GM23338 (cell line): Measurements from ENCODE around the gene PIM1.

Source experiments
- CREB1 ChIP-seq: fragments of 250-450 bp; sonication (Bioruptor Pico); IDR thresholded peaks from 2 replicates; pipeline ENCODE4 v1.5.0; 2020; ENCODE audit warnings: low read depth, mild to moderate bottlenecking, moderate library complexity
- CTCF ChIP-seq, 2 experiments: fragments of 200-600 bp in 1 of 2; sonication (generic) in 1 of 2; conservative IDR thresholded peaks; 2 replicates each; pipeline versions ENCODE4 v1.5.1 to v1.6.1; 2016 to 2017; ENCODE audit warnings: antibody characterized with exemption in 2 of 2, low read depth in 2 of 2, mild to moderate bottlenecking in 2 of 2, moderate library complexity in 1 of 2
- ETS1 ChIP-seq: IDR thresholded peaks from 2 replicates; pipeline ENCODE4 v1.6.1; 2016; ENCODE audit warnings: antibody characterized with exemption
- EZH2 ChIP-seq: fragments of 200-600 bp; sonication (generic); IDR thresholded peaks from one replicate; pipeline ENCODE4 v1.8.0; 2017; ENCODE audit warnings: antibody characterized with exemption, mild to moderate bottlenecking, low read depth; ENCODE audit not compliant: unreplicated experiment
- EZH2phosphoT487 ChIP-seq: fragments of 200-600 bp; sonication (generic); IDR thresholded peaks from one replicate; pipeline ENCODE4 v1.8.1; 2018; ENCODE audit warnings: antibody characterized with exemption; ENCODE audit not compliant: unreplicated experiment
- JUNB ChIP-seq: IDR thresholded peaks from one replicate; pipeline ENCODE4 v1.6.1; 2016; ENCODE audit warnings: antibody characterized with exemption; ENCODE audit not compliant: unreplicated experiment
- NANOG ChIP-seq: IDR thresholded peaks from 2 replicates; pipeline ENCODE4 v1.6.1; 2016; ENCODE audit warnings: antibody characterized with exemption, borderline replicate concordance
- POLR2AphosphoS5 ChIP-seq: IDR thresholded peaks from 2 replicates; pipeline ENCODE4 v1.6.1; 2016; ENCODE audit warnings: antibody characterized with exemption, low read depth
- REST ChIP-seq: IDR thresholded peaks from one replicate; pipeline ENCODE4 v1.6.1; 2018; ENCODE audit warnings: antibody characterized with exemption; ENCODE audit not compliant: unreplicated experiment
- ZNF331 ChIP-seq: fragments of 250-450 bp; sonication (Bioruptor Pico); IDR thresholded peaks from 2 replicates; pipeline ENCODE4 v1.5.0; 2020; ENCODE audit warnings: low read depth, mild to moderate bottlenecking, moderate library complexity
- ZNF462 ChIP-seq: fragments of 250-450 bp; sonication (Bioruptor Pico); IDR thresholded peaks from 2 replicates; pipeline ENCODE4 v1.5.0; 2020; ENCODE audit warnings: mild to moderate bottlenecking, moderate library complexity

- TF ChIP-seq EZH2: no peak
- TF ChIP-seq CTCF (conservative IDR thresholded peaks at IDR 0.05; ENCODE audit: low read depth in 2 of 2): peak; percentile 88 to 96
- TF ChIP-seq POLR2AphosphoS5: no peak
- no peak for TF ChIP-seq CREB1 (CRISPR knock-in tag)
- no peak for TF ChIP-seq ZNF462 (CRISPR knock-in tag)
- no peak for TF ChIP-seq JUNB
- no peak for TF ChIP-seq REST
- no peak for TF ChIP-seq EZH2phosphoT487
- TF ChIP-seq NANOG: no peak
- TF ChIP-seq ETS1: no peak
- no peak for TF ChIP-seq ZNF331 (CRISPR knock-in tag)
These were observed 38.0 kb downstream of the PIM1 start for GRCh38 chr6:37207903-37208456.
